Fibroblast of lung (primary cell): ENCODE measurements around the gene PYGB.

Source experiments
- CTCF ChIP-seq, 2 donors: IDR thresholded peaks in 1 of 2; conservative IDR thresholded peaks in 1 of 2; 1 replicate in 1 of 2; 2 replicates in 1 of 2; pipeline ENCODE4 v1.5.1; 2011 to 2012; ENCODE audit warnings: low read length in 2 of 2, control low read depth in 1 of 2, inconsistent platforms in 1 of 2, low read depth in 1 of 2, mild to moderate bottlenecking in 1 of 2
- EZH2 ChIP-seq: IDR thresholded peaks from 2 replicates; pipeline ENCODE4 v1.5.1; 2012; ENCODE audit warnings: low read length, control low read depth, mild to moderate bottlenecking; ENCODE audit errors: missing control alignments

- TF ChIP-seq CTCF (conservative IDR thresholded peaks at IDR 0.05 in 1 of 2, IDR thresholded peaks at IDR 0.05 in 1 of 2; ENCODE audit: low read depth in 1 of 2, low read length in 2 of 2) (no peak), EZH2 (no peak)
Observed at GRCh38 chr20:25244976-25245375, 2.9 kb upstream of the PYGB start.
